GM19468 (cell line): ENCODE measurements around the gene LRRN2.

ENCODE experiments used
- ATAC-seq: cut with Tn5 transposase; IDR thresholded peaks from one replicate; pipeline ENCODE4 v1.9.1; 2021; ENCODE audit warnings: mild to moderate bottlenecking, moderate library complexity, moderate number of reproducible peaks; ENCODE audit not compliant: unreplicated experiment; ENCODE audit errors: extremely low read depth

LRRN2 gene

DNA sequence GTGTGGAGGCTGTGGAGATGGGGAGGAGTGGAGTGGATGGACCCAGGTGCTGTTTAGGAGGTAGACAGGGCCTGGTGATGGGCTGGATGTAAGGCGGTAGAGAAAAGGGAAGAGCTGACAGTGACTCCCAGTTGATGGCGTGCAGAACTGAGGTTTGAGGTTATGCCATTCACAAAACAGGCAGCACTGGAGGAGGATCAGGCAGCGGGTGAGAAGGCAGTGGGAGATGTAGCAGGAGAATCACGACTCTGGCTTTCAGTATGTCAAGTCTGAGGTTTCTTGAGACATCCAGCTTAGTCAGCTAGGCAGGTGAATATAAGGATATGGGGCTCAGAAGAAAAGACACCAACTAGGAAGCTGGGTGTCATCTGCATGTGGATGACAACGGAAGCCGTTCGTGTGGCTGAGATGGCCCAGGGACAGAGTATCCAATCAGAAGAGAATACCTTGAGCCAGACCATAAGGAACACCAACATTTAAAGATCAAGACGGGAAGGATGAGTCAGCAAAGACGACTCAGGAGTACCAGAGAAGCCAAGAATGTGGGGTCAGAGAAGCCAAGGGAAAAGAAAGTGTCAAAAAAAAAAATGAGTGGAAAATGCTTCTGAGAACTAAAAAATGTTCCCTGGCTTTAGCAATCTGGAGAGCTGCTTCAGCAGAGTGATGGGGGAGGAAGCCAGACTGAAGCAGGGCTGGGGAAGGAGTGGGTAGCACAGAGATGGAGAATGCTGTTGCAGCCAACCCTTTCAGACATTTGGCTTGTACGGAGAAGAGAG lies 15.2 kb downstream of the LRRN2 start:
- ATAC-seq: no peak

DNA sequence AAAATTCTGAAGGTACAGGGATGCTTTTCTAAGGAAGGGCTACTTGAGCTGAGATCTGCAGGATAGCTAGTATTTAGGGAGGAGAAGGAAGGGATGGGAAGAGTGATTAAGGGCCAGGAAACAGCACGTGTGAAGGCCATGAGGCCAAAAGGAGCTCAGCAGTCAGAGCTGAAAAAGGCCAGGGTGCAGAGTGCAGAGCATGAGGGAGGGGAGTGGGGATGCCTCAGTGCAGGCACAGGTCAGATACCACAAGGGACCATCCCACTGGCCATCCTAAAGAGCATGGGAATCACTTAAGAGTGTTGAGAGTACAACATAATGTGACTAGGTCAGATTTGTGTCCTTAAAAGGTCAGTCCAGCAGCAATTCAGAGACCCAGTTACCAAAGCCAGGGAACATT lies 16.0 kb downstream of the LRRN2 start:
- ATAC-seq: no peak

DNA sequence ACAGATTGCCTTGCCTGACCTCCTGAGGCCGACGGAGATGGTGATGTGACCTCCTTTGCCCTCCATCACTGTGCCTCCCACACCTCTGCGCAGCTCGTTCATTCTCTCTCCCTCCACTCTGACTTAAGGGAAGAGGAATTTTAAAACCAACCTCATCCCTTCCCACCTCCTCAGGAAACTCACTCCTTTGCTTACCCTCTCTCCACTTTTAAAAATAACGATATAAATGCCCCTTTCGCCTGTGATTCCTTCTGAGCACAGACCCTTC lies 21.2 kb downstream of the LRRN2 start:
- no peak for ATAC-seq

DNA sequence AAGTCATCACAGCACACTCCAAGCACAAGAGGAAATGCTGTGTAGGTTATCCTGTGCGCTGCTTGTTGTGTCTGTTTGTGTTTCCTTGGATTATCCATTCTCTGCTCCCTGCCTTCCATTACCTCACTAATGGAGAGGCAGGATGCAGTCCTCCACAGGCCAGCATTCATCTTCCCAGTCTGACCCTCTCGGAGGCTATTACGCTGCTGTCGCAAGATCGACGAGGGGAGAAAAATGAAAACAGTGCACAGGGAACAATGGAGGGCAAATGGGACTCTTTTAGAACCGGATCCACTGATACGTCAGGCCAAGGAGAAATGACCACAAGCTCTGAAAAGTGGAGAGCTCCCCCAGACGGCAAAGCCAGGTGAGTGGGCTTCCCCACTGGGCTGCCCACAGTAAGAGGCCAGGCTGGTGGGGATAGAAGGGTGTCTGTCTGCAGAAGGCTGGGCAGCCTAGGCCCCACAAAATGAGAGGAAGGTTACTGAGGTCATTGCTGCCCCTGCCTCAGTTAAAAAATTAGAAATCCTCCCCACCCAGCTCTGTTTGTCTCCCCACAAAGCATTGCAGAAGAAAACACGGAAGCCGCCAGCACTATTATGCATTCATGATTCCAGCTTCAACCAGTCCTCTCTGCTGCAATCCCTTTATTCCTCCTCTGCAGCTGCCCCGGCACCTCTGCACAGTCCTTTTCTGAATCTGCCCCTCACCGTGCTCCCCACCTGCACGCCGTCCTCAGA lies 21.7 kb downstream of the LRRN2 start:
- ATAC-seq: no peak

DNA sequence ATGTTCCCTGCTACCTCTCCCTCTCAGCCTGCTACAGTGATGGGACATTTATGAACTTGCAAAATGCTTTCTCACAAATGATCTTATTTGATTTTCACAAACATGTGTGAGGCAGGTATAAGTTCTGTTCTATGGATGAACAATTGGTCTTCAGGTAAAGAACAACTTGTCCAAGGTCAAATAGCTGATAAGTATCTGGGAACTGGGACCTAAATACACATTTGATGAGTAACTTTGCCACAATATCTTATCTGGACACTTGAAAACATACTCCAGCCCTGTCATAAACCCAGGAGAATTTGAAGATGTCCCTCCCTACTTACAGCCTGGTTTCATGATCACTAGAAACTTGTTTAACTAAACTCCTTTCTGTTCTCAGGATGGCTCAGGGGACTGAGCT lies 23.0 kb downstream of the LRRN2 start:
- no peak for ATAC-seq

DNA sequence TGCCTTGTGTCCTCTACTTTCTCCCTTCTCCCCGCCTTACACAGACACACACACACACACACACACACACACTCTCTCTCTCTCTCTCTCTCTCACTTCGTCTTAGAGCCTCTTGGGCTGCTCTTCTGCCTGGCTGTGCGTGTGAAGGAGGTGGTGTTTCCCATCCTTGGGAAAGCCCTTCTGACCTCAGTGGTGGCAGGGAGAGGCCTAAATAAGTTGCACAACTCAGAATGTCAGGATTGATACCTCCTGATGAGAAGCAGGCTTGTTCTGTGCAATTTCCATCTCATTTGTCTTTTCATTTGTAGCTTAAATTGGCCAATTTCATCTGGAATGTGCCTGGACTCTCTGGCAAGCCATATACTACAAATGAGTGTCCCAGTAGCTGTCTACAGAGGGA lies 25.0 kb downstream of the LRRN2 start:
- no peak for ATAC-seq

DNA sequence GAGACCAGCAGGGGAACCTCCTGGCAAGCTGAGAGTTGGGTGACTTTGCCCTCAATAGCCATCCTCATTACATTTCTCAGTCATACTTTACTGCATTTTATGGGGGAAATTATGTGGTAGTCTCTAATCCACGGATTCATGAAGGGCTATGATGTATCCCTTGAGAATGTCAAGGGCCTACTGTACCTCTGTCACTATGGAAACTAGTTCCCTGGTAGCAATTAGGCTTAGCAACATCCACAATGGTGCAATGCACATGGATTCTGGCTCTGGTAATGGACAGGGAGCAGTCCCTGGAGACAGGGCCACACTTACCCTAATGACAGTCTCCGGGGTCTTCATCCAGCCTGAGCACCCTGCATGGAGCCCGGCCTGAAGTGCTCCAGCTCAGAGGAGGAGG lies 26.5 kb downstream of the LRRN2 start:
- ATAC-seq: no peak

DNA sequence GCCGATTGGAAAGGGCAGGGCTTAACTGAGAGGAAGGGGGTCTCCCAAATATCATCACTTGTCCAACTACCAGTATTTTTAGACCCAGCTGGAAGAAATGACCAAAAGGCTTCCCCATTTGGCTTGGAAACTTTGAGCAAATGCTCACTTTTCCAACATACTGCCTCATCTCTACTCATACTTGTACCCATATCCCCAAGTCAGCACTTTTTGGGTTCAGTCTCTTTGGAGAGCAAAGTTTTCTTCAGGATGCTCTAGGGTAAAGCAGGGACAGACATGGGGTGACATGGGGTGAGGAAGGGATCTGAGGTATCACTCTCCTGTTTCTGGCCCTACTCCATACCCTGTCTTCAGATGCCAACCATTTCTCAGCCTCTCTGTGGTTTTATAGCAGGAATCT lies 27.2 kb downstream of the LRRN2 start:
- ATAC-seq: no peak

DNA sequence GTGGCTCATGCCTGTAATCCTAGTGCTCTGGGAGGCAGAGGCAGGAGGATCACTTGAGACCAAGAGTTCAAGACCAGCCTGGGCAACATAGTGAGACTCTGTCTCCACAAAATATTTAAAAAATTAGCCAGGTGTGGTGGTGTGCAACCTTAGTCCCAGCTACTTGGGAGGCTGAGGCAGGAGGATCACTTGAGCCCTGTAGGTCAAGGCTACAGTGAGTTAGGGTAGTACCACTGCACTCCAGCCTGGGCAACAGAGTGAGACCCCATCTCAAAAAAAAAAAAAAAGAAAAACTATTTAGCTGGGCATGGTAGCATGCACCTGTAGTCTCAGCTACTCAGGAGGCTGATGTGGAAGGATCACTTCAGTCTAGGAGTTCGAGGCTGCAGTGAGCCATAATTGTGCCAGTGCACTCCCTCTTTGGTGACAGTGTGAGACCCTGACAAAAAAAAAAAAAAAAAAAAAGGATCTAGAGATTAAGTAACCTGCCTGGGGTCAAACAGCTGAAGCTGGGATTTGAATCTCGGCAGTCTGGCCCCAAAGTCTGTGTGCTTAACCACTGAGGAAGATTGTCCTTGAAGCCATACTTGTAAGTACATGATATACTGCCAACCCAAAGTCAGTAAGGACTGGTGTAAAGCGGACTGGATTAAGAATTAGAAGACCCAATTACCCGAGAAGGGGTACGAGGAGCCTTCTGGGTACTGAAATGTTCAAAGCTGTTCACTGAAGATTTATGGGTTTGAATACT lies 31.8 kb downstream of the LRRN2 start:
- no peak for ATAC-seq

DNA sequence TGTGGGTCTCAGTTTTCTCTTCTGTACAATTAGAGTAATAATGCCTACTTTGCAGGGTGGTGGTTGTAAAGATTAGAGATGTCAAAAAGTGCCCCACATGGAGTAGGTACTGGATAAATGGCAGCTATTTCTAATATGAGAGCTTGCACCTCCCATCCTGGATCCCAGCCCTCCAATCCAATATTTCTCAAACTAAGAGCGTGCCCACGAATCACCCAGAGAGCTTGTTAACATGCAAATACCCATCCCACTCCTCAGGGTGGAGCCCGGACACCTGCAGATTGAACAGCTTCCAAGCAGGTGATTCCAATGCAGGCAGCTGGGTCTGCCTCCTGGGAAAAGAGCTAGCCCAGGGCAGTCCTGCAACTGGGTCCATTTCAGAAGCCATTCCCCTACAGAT lies 33.0 kb downstream of the LRRN2 start:
- ATAC-seq: no peak

DNA sequence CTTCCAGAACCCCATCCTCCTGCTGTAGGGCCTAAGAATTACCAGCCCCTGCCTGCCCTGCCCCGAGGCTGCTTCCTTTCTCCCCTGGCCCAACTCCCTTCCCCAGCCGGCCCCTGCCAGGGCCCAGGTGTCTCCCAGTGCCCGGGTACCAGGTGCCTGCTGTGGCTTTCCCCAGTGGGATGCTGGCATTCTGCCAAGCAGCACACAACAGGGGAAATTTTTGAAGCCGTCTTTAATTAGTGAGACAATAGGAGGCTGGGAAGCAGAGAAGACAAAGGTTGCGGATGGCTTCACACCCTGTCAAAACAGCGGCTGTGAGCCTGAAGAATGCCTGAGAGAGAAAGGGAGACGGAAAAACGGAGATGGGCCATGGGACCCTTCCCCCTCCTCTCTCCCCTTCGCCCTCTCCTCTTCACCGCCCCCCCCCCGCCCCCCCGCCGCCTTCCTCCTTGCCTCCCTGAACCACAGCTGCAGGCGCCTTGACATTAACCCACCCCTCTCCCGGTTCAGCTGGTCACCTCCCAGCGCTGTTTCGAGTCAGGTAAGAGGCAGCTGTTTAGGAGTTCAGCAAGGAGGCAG lies 33.6 kb downstream of the LRRN2 start:
- no peak for ATAC-seq

DNA sequence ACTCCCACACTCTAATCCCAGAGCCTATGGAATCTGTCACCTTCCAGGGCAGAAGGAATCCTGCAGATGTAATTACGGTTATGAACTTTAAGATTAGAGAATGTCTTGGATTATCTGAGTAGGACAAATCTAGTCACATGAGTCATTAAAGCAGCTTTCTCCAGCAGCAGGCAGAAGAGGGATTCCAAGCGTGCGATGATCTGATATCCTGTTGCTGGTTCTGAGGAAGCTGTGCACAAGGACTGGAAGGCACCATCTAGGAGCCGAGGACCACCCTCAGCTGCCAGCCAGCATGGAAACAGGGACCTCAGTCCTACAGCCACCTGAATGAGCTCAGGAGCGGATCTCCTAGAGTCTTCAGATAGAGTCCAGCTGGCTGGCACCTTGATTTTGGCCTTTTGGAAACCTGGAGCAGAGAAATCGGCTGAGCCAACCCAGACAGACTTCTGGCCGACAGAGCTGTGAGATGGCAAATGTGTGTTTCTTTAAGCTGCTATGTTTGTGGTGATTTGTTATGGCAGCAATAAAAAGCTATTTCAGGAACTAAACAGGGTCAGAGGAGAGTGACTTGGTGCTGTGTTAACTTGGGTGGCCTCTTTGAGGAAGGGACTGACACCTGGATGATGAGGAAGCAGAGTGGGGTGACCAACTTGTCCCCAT lies 34.5 kb downstream of the LRRN2 start:
- ATAC-seq: no peak

DNA sequence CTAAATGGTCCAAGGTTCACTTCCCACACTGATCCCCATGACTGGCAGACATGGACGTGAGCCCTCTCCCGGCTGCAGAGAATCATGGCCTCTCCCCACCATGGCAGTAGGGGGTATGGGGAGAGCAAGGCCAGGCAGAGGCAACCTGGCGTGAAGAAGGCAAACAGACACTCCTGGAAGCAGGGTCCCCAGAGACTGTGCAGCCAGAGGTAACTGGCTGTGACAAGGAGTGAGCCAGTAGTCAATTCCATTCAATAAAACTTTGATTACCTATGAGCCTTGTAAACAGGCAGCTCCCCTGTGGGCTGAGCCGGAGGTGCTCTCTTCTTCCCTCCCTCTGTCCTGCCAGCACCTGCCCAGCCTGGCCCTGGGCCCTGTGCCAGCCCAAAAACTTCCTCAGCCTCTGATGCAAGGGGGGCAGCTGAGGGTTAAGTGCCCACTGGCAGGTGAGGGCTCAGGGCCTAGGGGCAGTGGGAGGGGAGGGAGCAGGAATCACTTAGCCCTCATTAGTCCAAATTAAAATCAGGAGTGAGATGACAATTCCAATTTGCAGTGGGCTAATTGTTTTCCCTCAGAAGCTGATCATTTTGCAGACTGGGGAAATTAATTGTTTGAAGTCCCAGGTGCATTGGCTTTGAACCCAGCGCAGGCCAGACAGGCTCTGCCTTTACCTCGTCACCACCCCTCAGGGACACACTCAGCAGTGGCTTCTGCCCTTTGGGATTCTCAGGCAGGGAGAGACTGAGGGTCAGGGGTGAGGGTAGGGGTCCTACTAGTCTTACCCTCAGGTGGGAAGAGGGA lies 35.6 kb downstream of the LRRN2 start:
- ATAC-seq: no peak

DNA sequence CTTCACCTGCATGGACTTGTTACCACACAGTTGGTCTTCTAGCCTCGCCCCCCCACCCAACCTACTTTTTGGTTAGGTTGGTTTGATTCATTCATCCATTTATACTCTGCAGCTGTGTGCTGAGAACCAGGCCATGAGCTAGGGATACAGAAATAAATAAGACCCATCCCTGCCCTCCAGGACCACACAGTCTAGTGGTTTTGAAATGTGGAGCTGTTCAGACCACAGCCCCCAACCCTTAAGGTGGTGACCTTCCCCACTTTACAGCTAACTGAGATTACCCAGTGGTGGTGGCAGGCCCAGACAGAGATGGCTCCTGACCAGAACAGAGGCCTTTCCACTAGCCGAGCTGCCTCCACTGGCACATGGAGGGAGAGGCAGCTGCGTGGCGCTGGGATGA lies 37.0 kb downstream of the LRRN2 start:
- ATAC-seq: no peak

DNA sequence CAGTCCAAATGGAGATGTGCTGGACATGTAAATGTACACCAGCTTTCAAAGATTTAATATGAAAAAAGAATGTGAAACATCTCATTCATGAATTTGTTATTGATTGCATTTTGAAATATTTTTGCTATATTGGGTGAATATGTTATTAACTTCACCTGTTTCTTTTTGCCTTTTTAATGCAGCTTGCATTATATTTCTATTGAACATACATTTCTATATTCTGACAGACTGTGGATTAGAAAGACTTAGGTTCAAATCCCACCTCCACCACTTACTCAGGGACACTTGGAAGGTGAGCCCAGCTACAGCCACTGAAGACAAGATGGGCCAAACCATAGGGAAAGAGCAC lies 37.8 kb downstream of the LRRN2 start:
- no peak for ATAC-seq

DNA sequence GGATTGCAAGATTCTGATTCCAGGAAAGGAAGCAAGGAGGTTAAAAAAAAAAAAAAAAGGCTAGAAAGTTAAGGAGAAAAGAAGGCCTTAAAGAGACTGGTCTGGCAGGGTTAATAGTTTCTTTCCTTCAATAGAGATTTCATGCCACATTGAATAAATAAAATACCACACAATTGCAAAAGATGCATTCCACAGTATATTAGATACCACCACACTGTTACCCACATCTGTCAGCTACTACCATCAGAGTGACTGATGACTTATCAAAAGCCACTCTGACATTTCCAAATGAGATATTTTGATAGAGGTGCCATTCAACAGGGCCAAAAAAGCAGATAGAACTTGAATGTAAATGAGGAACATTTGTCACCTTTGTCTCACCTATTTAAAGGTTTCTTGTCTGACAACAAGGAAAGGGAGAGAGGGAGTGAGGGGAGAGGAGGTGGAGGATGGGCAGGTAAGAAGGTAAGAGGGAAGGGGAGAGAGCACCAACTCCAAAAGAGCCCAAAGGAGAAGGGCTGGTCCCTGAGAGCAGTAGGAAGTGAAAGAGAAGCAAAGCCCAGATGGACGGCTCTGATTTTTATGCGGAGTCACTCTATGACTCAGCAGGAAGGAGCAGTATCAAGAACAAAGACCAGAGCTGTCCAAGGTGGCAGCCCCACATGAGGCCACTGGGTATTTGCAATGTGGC lies 38.3 kb downstream of the LRRN2 start:
- ATAC-seq: no peak

DNA sequence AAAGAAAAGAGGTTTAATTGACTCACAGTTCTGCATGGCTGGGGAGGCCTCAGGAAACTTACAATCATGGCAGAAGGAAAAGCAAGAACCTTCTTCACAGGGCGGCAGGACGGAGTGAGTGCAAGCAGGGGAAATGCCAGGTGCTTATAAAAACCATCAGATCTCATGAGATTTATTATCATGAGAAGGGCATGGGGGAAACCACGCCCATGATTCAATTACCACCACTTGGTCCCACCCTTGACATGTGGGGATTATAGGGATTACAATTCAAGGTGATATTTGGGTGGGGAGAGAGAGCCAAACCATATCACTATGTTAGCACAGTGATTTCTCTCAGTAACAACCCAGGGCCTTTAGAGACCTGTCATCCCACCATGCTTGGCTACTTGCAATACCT lies 39.9 kb downstream of the LRRN2 start:
- ATAC-seq: no peak

DNA sequence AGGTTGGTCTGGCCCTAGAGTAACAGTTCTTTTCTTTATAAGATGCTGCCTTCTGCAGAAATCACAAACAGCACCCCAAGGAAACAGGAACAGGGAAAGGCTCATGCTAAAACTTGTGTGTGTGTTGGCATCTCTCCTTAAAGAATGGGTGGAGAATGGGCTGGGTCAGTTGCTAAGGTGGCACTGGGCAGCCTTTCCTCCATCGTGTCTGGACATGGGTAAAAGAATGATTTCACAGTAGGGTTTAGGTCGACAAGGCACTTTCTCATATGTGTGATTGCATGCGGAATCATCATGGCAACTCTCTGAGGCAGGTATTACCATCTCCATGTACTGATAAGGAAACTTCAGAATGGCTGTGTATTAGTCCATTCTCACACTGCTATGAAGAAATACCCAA lies 40.3 kb downstream of the LRRN2 start:
- no peak for ATAC-seq

DNA sequence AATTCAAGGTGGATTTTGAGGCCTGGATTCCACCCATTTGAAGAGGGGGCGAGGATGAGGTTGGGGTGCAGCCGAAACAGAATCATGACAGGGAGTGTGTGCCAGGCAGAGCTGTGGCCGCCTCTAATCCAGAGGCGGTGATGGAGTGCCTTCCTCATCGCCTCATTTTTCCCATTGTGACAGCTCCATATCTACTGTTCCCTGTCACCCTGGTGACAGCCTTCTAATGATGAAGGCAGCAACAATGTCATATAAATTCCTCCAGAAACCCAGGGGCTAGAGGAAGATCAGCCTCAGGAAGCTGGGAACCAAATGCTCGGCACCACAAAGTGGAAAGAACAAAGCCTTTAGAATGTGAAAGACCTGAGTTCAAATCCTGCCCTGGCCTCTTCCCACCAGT lies 42.0 kb downstream of the LRRN2 start:
- no peak for ATAC-seq
